Neural cell (in vitro differentiated cells): ENCODE data around the gene NFE2. TPM values are rescaled to one million over a fixed set of nuclear protein-coding genes. Genes with fewer than 3 reads are reported as not detected.

Experiments used
- H2AFZ ChIP-seq: fragments of 200-600, 300-800 bp; sonication (generic), shearing (Covaris generic); 2 replicates; pipeline ENCODE4 v1.6.0; 2014; ENCODE audit warnings: low read depth, mild to moderate bottlenecking, antibody characterized with exemption, low read length, moderate library complexity
- H3F3A ChIP-seq: fragments of 200-600 bp; shearing (Covaris generic); 2 replicates; pipeline ENCODE4 v1.6.1; 2016; ENCODE audit warnings: mild to moderate bottlenecking, moderate library complexity, mixed read lengths, antibody characterized with exemption, low read length; ENCODE audit not compliant: insufficient read depth, poor library complexity, severe bottlenecking
- H3K27ac ChIP-seq: fragments of 200-600, 300-800 bp; sonication (generic), shearing (Covaris generic); 2 replicates; pipeline ENCODE4 v1.5.1; 2014; ENCODE audit warnings: mild to moderate bottlenecking, low read length, moderate library complexity
- H3K27me3 ChIP-seq: fragments of 300-800, 200-600 bp; sonication (generic), shearing (Covaris generic); 2 replicates; pipeline ENCODE4 v1.6.0; 2014; ENCODE audit warnings: mild to moderate bottlenecking, low read depth, low read length, moderate library complexity; ENCODE audit not compliant: insufficient read depth
- H3K36me3 ChIP-seq: fragments of 300-800, 200-600 bp; sonication (generic), shearing (Covaris generic); 2 replicates; pipeline ENCODE4 v1.5.1; 2014; ENCODE audit warnings: mild to moderate bottlenecking, antibody characterized with exemption, low read length, moderate library complexity; ENCODE audit not compliant: insufficient read depth
- H3K4me2 ChIP-seq: fragments of 300-800, 200-600 bp; sonication (generic), shearing (Covaris generic); 2 replicates; pipeline ENCODE4 v1.6.0; 2014; ENCODE audit warnings: mild to moderate bottlenecking, low read length
- H3K4me3 ChIP-seq: fragments of 300-800, 200-600 bp; sonication (generic), shearing (Covaris generic); 2 replicates; pipeline ENCODE4 v1.5.1; 2014; ENCODE audit warnings: mild to moderate bottlenecking, low read length, moderate library complexity
- H3K79me2 ChIP-seq: fragments of 200-600 bp; shearing (Covaris generic); replicated peaks from 2 replicates; pipeline ENCODE4 v1.6.0; 2014; ENCODE audit warnings: mild to moderate bottlenecking, low read length, moderate library complexity; ENCODE audit not compliant: insufficient read depth
- H3K9ac ChIP-seq: fragments of 300-800, 200-600 bp; sonication (generic), shearing (Covaris generic); 2 replicates; pipeline ENCODE4 v1.6.1; 2016; ENCODE audit warnings: mild to moderate bottlenecking, low read length, mixed read lengths
- H3K9me2 ChIP-seq: fragments of 200-600 bp; shearing (Covaris generic); 2 replicates; pipeline ENCODE4 v1.6.1; 2016; ENCODE audit warnings: mild to moderate bottlenecking, low read length, mixed read lengths; ENCODE audit not compliant: insufficient read depth
- H3K9me3 ChIP-seq: fragments of 200-600, 300-800 bp; sonication (generic), shearing (Covaris generic); 2 replicates; pipeline ENCODE4 v1.6.1; 2016; ENCODE audit warnings: mild to moderate bottlenecking, mixed run types, low read length, moderate library complexity, mixed read lengths
- H4K20me1 ChIP-seq: fragments of 200-600 bp; shearing (Covaris generic); 2 replicates; pipeline ENCODE4 v1.6.1; 2016; ENCODE audit warnings: mild to moderate bottlenecking, mixed run types; ENCODE audit not compliant: insufficient read depth
- CTCF ChIP-seq: fragments of 450-650 bp; IDR thresholded peaks from 2 replicates; pipeline ENCODE4 v1.5.1; 2014; ENCODE audit warnings: antibody characterized with exemption, mild to moderate bottlenecking, moderate library complexity; ENCODE audit not compliant: poor library complexity, severe bottlenecking
- EP300 ChIP-seq: fragments of 450-650 bp; conservative IDR thresholded peaks from 2 replicates; pipeline ENCODE4 v1.6.1; 2014; ENCODE audit warnings: antibody characterized with exemption, mild to moderate bottlenecking, moderate library complexity; ENCODE audit not compliant: poor library complexity, severe bottlenecking
- EZH2 ChIP-seq: fragments of 200-600, 300-800 bp; shearing (Covaris generic), sonication (generic); IDR thresholded peaks from 2 replicates; pipeline ENCODE4 v1.6.1; 2014; ENCODE audit warnings: antibody characterized with exemption, low read length, borderline replicate concordance, mild to moderate bottlenecking; ENCODE audit not compliant: insufficient read depth, poor library complexity, severe bottlenecking
- MXI1 ChIP-seq: fragments of 450-650 bp; conservative IDR thresholded peaks from 2 replicates; pipeline ENCODE4 v1.6.1; 2014; ENCODE audit warnings: antibody characterized with exemption, mild to moderate bottlenecking; ENCODE audit not compliant: poor library complexity, severe bottlenecking
- POLR2AphosphoS5 ChIP-seq: IDR thresholded peaks from 2 replicates; pipeline ENCODE4 v1.6.1; 2012
- RAD21 ChIP-seq: fragments of 450-650 bp; conservative IDR thresholded peaks from 2 replicates; pipeline ENCODE4 v1.6.1; 2014; ENCODE audit warnings: antibody characterized with exemption, mild to moderate bottlenecking, moderate library complexity
- REST ChIP-seq: IDR thresholded peaks from 2 replicates; pipeline ENCODE4 v1.6.1; 2012; ENCODE audit warnings: borderline replicate concordance
- SMC3 ChIP-seq: fragments of 450-650 bp; conservative IDR thresholded peaks from 2 replicates; pipeline ENCODE4 v1.6.1; 2014; ENCODE audit warnings: antibody characterized with exemption, mild to moderate bottlenecking, moderate library complexity; ENCODE audit not compliant: poor library complexity
- TAF1 ChIP-seq: IDR thresholded peaks from 2 replicates; pipeline ENCODE4 v1.6.1; 2012; ENCODE audit warnings: low read depth
- polyA plus RNA-seq: library from polyadenylated mRNA; depleted of rRNA; stranded (reverse); fragments of >200 nt; gene quantifications from 2 replicates; pipeline ENCODE4 v1.2.3, GENCODE V29; 2014

Gene NFE2
- polyA plus RNA-seq, 1 donor from 2014 or later = not detected

DNA sequence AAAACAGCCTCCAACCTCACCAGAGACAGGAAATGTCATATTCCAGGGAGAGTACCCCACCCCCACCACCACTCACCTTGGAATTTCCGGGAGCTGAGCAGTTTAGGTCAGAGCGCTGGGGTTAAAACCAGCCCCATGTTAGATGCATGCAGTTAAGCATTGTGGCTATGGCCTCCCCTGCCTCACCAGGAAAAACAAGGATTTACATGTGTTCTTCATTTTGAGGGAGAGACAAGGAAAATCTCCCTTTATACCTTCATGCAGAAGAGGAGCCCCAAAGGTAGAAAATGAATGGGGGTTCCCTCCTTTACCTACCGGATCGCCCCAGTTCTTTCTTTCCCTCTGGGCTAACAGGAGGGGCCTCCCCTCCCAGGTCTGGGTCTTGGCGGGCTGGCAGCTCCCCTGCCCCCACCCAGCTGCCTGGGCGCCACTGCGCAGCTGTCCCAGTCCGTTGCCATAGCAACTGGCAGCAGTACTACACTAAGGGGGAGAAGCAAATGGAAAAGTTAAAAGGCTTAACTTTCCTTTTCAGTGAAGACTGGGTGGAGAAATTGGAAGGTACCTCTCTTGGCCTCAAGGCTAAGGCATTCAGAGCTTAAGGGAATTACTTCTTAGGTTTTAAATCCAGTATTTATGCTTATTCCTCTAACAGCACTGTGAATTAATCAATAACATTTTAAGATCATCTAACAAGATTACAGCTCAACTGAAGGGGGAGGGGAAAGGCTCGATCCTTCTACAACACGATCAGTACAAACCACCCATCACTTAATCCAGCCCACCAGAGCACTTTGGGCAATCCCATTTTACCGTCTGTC, 41.4 kb downstream of the NFE2 start:
- peak overlapping the region; percentile 88 for H3K27ac ChIP-seq
- no peaks in the 10 kb centered on the region for H3K36me3 ChIP-seq
- H3K9ac ChIP-seq = peak overlapping the region; percentile 75
- peak overlapping the region; percentile 7 for H2AFZ ChIP-seq
- H3K9me3 ChIP-seq = no peaks in the 10 kb centered on the region
- H3K4me2 ChIP-seq = peak overlapping the region; percentile 98
- H3K4me3 ChIP-seq = peak overlapping the region; percentile 64
- TF ChIP-seq EP300 (peak; percentile 59), REST (peak; percentile 63), MXI1 (peak; percentile 92), EZH2 (no peak), RAD21 (peak; percentile 44), SMC3 (peak; percentile 59), POLR2AphosphoS5 (peak; percentile 76), CTCF (no peak)
- no peaks in the 10 kb centered on the region for H3K9me2 ChIP-seq
- peaks cover 12% of the 10 kb centered on the region for H3F3A ChIP-seq
- H3K27me3 ChIP-seq = no peaks in the 10 kb centered on the region
- H4K20me1 ChIP-seq = no peaks in the 10 kb centered on the region
- H3K79me2 ChIP-seq = peaks cover 74% of the 10 kb centered on the region

DNA sequence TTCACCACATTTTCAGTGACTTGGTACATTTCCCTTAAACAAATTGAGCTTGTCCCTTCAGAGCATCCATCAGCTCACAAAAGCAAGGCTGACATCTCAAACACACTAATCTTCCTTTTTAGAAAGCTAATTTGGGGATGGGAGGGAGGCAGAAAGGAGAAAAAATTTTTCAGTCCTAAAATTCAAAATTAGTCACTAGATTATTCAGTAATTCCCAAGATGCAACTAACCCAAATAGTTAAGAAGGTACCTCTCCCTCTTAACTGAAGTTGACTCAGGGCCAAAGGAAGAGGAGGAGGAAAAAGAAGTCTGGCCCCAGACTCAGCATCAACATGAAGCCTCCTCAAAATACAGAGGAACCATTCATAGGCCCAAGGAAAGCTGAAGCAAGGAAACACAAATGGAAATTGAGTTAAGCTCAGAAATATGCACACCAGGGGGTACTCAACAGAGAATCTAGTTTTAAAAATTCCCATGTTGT, 42.6 kb downstream of the NFE2 start:
- no peaks in the 10 kb centered on the region for H3K9me3 ChIP-seq
- peak overlapping the region; percentile 64 for H3K4me3 ChIP-seq
- peak overlapping the region; percentile 98 for H3K4me2 ChIP-seq
- H3F3A ChIP-seq = peaks cover 12% of the 10 kb centered on the region
- H4K20me1 ChIP-seq = no peaks in the 10 kb centered on the region
- H3K9me2 ChIP-seq = no peaks in the 10 kb centered on the region
- peaks cover 77% of the 10 kb centered on the region for H3K79me2 ChIP-seq
- TF ChIP-seq EP300 = no peak
- no peak for TF ChIP-seq SMC3
- TF ChIP-seq RAD21 = no peak
- TF ChIP-seq REST = no peak
- TF ChIP-seq EZH2 = no peak
- no peak for TF ChIP-seq CTCF
- TF ChIP-seq TAF1 = no peak
- H3K36me3 ChIP-seq = no peaks in the 10 kb centered on the region
- peak overlapping the region; percentile 88 for H3K27ac ChIP-seq
- peak overlapping the region; percentile 75 for H3K9ac ChIP-seq
- no peak overlapping the region for H2AFZ ChIP-seq
- H3K27me3 ChIP-seq = no peaks in the 10 kb centered on the region
